Subcutaneous abdominal adipose tissue (tissue), 5 donors: Measurements from ENCODE around the gene SLC31A2.

Experiments
- H3K27ac ChIP-seq: one replicate; pipeline ENCODE4 v1.7.0; 2013; ENCODE audit warnings: low read depth, mild to moderate bottlenecking, inconsistent platforms, low read length, moderate library complexity
- H3K27me3 ChIP-seq, 5 donors: one replicate each; pipeline ENCODE4 v1.7.0; 2013; ENCODE audit warnings: low read length in 5 of 5, inconsistent platforms in 1 of 5; ENCODE audit not compliant: control insufficient read depth in 5 of 5, insufficient read depth in 4 of 5
- H3K36me3 ChIP-seq, 5 donors: one replicate each; pipeline ENCODE4 v1.7.0; 2013; ENCODE audit warnings: low read length in 5 of 5; ENCODE audit not compliant: control insufficient read depth in 5 of 5, insufficient read depth in 5 of 5
- H3K4me1 ChIP-seq, 5 donors: one replicate each; pipeline ENCODE4 v1.7.0; 2013; ENCODE audit warnings: low read length in 5 of 5, mild to moderate bottlenecking in 3 of 5, moderate library complexity in 1 of 5; ENCODE audit not compliant: control insufficient read depth in 5 of 5, insufficient read depth in 5 of 5
- H3K4me3 ChIP-seq, 5 donors: one replicate each; pipeline ENCODE4 v1.7.0; 2013; ENCODE audit warnings: low read length in 5 of 5, low read depth in 1 of 5
- H3K9ac ChIP-seq, 5 donors: one replicate each; pipeline ENCODE4 v1.7.0; 2013; ENCODE audit warnings: low read length in 5 of 5, mild to moderate bottlenecking in 4 of 5, moderate library complexity in 3 of 5
- H3K9me3 ChIP-seq, 5 donors: one replicate each; pipeline ENCODE4 v1.7.0; 2013; ENCODE audit warnings: low read length in 5 of 5; ENCODE audit not compliant: control insufficient read depth in 5 of 5
- donor health status: healthy.
- donor health status: healthy.
- donor health status: healthy.
- donor health status: healthy.
- donor health status: healthy.

SLC31A2 gene

GRCh38 chr9:113151696-113152630 lies 1.2 kb downstream of the SLC31A2 start:
- Histone ChIP-seq H3K4me1 (peaks cover 10 to 61% (median 53%) of the 10 kb centered on the region in 5 donors), H3K27me3 (no peaks in the 10 kb centered on the region), H3K9ac (peak overlapping the region; percentile 63 to 96 (median 92)), H3K36me3 (peaks cover 0 to 7% (median 2%) of the 10 kb centered on the region in 5 donors), H3K9me3 (no peaks in the 10 kb centered on the region), H3K27ac (peak overlapping the region; percentile 91), H3K4me3 (peak overlapping the region; percentile 71 to 94 (median 92))

GRCh38 chr9:113152699-113153098 lies 1.9 kb downstream of the SLC31A2 start:
- peak overlapping the region; percentile 71 to 94 (median 92) for H3K4me3 ChIP-seq
- H3K27me3 ChIP-seq: no peaks in the 10 kb centered on the region
- peak overlapping the region; percentile 91 for H3K27ac ChIP-seq
- H3K36me3 ChIP-seq: peaks cover 0 to 14% (median 9%) of the 10 kb centered on the region in 5 donors
- H3K9me3 ChIP-seq: no peaks in the 10 kb centered on the region
- peaks cover 10 to 62% (median 53%) of the 10 kb centered on the region in 5 donors for H3K4me1 ChIP-seq
- H3K9ac ChIP-seq: peak overlapping the region; percentile 63 to 96 (median 92)

- Histone ChIP-seq H3K4me1 (peaks cover 10 to 62% (median 53%) of the 10 kb centered on the region in 5 donors), H3K27ac (peak overlapping the region; percentile 55), H3K4me3 (no peak overlapping the region), H3K27me3 (no peaks in the 10 kb centered on the region), H3K9me3 (no peaks in the 10 kb centered on the region), H3K9ac (peak overlapping the region in 1 of 5 donors; percentile 92), H3K36me3 (peaks cover 6 to 23% (median 18%) of the 10 kb centered on the region in 5 donors)
Observed at GRCh38 chr9:113153599-113153998, 2.8 kb downstream of the SLC31A2 start.

DNA sequence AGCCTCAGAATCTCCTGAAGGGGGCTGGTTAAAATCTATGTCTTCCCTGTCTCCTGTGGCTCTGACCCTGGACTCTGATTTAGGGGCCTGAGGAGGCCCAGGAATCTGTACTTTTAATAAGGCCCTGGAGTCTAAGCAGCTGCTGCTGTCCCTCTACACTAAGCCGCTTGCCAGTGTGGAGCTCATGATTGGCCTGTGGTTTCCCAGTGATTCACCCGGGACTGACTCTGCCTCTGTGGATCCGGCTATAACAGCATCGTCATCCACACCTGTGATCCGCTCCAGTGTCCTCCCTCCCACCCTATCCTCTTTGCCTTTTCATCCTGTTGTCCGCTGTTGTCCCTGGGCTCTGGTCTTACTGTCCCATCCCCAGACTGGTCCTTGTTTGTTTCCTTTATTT lies 3.7 kb downstream of the SLC31A2 start:
- H3K9me3 ChIP-seq: no peaks in the 10 kb centered on the region
- peak overlapping the region; percentile 55 for H3K27ac ChIP-seq
- H3K9ac ChIP-seq: peak overlapping the region in 2 of 5 donors; percentile 21 to 52
- H3K27me3 ChIP-seq: no peaks in the 10 kb centered on the region
- peaks cover 9 to 31% (median 24%) of the 10 kb centered on the region in 5 donors for H3K36me3 ChIP-seq
- H3K4me3 ChIP-seq: no peak overlapping the region
- peaks cover 10 to 62% (median 48%) of the 10 kb centered on the region in 5 donors for H3K4me1 ChIP-seq

DNA sequence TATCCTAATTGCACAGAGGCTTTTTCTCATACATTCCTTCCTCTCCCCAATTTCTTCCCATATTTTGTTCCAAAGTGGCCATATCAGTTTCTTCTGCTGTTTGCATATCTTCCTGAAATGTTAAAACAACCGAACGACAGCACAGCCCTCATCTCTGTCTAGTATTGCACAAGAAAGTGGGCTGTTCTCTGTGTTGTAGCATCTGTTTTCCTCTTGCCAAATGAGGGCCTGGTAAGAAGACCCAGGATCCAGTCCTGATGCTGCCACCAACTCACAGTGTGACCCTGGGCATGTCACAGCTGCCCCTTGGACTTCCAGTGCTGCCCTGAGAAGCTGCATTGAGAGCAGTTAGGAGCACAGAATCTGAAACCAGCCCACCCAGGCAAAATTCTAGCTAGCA lies 4.1 kb downstream of the SLC31A2 start:
- H3K9me3 ChIP-seq: no peaks in the 10 kb centered on the region
- H3K4me3 ChIP-seq: no peak overlapping the region
- peak overlapping the region; percentile 47 for H3K27ac ChIP-seq
- peaks cover 9 to 36% (median 27%) of the 10 kb centered on the region in 5 donors for H3K36me3 ChIP-seq
- peak overlapping the region in 1 of 5 donors; percentile 52 for H3K9ac ChIP-seq
- no peaks in the 10 kb centered on the region for H3K27me3 ChIP-seq
- peaks cover 10 to 62% (median 48%) of the 10 kb centered on the region in 5 donors for H3K4me1 ChIP-seq

DNA sequence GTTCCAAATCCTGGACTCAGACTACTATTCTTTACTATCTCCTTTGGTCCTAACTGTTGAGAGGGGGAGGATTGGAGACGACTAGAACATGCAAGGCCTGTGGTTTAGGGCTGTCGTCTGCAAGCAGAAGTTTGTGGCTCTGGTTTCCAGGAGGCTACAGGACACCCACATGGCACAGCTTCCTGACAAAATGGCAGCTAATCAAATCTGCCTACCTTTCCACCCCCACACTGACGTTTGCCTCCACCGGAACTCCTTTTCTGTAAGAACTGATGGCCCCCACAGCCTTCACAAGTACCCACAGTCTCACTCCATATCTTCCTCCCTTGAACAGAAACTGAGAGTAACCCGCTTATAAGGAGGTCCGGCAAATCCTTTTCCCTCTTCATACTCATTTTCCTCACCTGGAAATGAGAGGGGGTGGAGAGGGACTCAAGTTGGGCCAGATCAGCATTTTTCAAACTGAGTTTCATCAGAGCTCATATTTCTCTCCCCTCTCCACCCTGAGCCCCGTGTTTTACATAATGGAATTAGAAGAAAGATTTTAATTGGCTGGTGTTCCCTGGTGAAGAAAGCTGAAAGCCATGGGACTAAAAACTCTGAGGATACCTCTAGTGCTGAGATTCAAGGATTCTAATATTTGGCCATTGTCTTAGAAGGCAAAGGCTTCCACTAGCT lies 5.2 kb downstream of the SLC31A2 start:
- Histone ChIP-seq H3K27me3 (no peaks in the 10 kb centered on the region), H3K9me3 (no peaks in the 10 kb centered on the region), H3K27ac (no peak overlapping the region)

GRCh38 chr9:113156880-113157279 lies 6.1 kb downstream of the SLC31A2 start:
- H3K9ac ChIP-seq: no peak overlapping the region
- no peaks in the 10 kb centered on the region for H3K27me3 ChIP-seq
- no peak overlapping the region for H3K4me3 ChIP-seq
- H3K27ac ChIP-seq: no peak overlapping the region
- H3K36me3 ChIP-seq: peaks cover 9 to 52% (median 44%) of the 10 kb centered on the region in 5 donors
- no peaks in the 10 kb centered on the region for H3K9me3 ChIP-seq
- H3K4me1 ChIP-seq: peaks cover 10 to 52% (median 40%) of the 10 kb centered on the region in 5 donors

More for the DNA sequence above, 5.2 kb downstream of the SLC31A2 start:
- Histone ChIP-seq H3K4me3 (no peak overlapping the region), H3K36me3 (peaks cover 9 to 43% (median 35%) of the 10 kb centered on the region in 5 donors), H3K4me1 (peaks cover 10 to 57% (median 45%) of the 10 kb centered on the region in 5 donors), H3K9ac (peak overlapping the region in 1 of 5 donors; percentile 5)

DNA sequence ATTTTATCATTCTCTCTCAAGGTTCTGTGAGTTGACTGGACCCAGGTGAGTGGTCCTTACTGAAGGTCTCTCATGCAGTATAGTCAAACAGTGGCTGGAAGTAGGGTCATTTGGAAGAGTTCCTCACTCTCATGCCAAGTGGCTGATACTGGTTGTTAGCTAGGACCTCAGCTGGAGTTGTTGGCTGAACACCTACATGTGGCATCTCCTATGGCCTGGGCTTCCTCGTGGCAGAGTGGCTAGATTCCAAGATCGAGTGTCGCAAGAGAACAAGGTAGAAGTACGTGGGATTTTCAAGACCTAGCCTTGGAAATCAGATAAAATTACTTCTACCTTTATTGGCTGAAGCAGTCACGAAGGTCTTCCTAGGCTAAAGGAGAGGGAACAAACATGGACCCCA lies 7.6 kb downstream of the SLC31A2 start:
- Histone ChIP-seq H3K36me3 (peaks cover 13 to 67% (median 59%) of the 10 kb centered on the region in 5 donors), H3K27ac (no peak overlapping the region), H3K9me3 (no peaks in the 10 kb centered on the region), H3K4me3 (no peak overlapping the region), H3K27me3 (no peaks in the 10 kb centered on the region), H3K9ac (no peak overlapping the region), H3K4me1 (peaks cover 4 to 36% (median 24%) of the 10 kb centered on the region in 5 donors)

- H3K9me3 ChIP-seq: no peaks in the 10 kb centered on the region
- H3K27ac ChIP-seq: no peak overlapping the region
- H3K36me3 ChIP-seq: peaks cover 18 to 84% (median 70%) of the 10 kb centered on the region in 5 donors
- H3K4me1 ChIP-seq: peaks cover 4 to 25% (median 15%) of the 10 kb centered on the region in 5 donors
- H3K4me3 ChIP-seq: no peak overlapping the region
- H3K27me3 ChIP-seq: no peaks in the 10 kb centered on the region
- no peak overlapping the region for H3K9ac ChIP-seq
Observed at GRCh38 chr9:113160571-113160970, 9.8 kb downstream of the SLC31A2 start.
